ENCODE data around the gene USP12. TPM values are rescaled to one million over a fixed set of nuclear protein-coding genes. Genes with fewer than 3 reads are reported as not detected.
"Not testable (repeated sequence)": the region's sequence is repeated elsewhere in the genome, so short reads cannot be mapped to it uniquely, and the experiment has no call there.

The USP12 gene
- total RNA-seq, 2 experiments from 2014 or later, result 63.0 to 65.8 TPM

DNA sequence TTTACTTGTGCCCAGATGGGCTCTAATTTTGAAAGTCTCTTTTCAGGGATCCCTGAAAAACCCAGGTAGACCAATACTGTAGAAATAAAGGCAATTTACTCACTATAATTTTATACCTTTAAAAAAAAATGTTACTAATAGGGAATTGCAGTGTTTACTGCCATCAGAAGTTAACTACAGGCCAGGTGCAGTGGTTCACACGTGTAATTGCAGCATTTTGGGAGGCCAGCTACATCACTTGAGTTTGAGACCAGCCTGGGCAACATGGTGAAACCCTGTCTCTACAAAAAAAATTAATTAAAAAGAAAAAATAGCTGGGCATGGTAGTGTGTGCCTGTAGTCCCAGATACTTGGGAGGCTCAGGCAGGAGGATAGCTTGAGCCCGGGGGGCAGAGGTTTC, 10.2 kb downstream of the USP12 start:
- POLR2A ChIA-PET, result no interaction called here
- CTCF ChIA-PET, result interaction anchor here (0.6 to 1.0 kb wide), 2 partner anchors 8 to 179 kb away, joined by 3 read pairs; no protein-coding TSS in a partner anchor

DNA sequence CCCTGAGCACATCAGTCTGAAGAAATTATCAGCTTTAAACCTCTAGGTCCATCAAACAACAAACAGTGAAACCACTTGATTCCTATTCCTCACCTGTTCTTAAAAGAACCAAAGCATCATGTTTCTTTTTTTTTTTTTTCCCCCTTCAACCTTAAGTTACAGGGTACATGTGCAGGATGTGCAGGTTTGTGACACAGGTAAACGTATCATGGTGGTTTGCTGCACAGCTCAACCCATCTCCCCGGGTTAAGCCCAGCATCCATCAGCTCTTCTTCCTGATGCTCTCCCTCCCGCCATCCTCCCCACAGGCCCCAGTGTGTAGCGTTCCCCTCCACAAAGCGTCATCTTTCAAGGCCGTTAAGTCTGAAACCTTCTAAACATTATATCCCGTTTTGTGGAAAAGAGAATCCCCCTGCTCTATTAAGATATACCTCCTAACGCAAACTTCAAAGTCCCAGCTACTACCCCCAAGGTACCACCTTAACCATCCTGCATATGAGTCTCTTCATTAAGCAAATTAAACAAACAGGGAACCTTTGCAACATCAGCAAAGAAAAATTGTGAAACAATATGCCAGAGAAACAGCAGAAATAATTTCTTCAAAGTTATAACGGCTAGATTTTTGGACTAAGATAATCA, 10.8 kb downstream of the USP12 start:
- POLR2A ChIA-PET, result interaction anchor here (0.5 kb wide), 1 partner anchor 51 kb away, joined by 4 read pairs; no protein-coding TSS in a partner anchor
- CTCF ChIA-PET, result interaction anchor here (0.5 to 1.0 kb wide), 4 partner anchors 7 to 228 kb away, joined by 3 read pairs; no protein-coding TSS in a partner anchor

DNA sequence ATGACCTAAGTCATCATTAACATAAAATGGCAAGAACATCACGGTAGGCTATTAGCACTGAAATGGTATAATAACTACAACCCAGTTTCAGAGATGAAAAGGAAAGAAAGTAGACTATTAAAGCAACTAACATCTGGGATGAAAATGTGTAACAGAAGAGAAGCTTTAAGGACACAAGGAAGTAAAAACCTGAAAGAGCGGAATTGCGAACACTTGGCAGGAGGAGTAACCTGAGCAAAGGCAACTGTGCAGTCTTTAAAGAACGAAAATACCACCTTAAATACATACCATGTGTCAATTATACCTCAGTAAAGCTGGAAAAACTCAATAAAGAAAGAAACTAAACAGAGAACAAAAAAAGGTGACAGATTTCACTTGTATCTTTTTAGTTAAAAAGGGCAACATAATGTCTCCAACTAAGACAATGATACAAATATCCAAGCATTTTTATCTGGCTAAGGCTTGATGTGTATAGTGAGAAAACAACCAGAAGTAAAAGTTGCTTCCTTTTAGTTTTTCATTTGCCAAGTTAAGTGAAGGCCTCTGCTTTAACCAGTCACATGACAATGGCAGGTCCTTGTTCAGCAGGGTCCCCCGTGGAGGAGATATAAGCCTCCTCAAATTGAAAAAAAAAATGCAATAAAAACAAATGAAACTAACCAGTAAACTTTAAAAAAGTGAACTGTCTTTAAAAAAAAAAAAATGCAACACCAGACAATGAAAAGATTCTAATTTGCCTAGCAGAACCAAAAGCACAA, 11.6 kb downstream of the USP12 start:
- ChIA-PET POLR2A (interaction anchor here (0.5 kb wide), 1 partner anchor 50 kb away, joined by 4 read pairs; no protein-coding TSS in a partner anchor), CTCF (interaction anchor here (1.0 kb wide), 1 partner anchor 12 kb away, joined by 3 read pairs; no protein-coding TSS in a partner anchor)

DNA sequence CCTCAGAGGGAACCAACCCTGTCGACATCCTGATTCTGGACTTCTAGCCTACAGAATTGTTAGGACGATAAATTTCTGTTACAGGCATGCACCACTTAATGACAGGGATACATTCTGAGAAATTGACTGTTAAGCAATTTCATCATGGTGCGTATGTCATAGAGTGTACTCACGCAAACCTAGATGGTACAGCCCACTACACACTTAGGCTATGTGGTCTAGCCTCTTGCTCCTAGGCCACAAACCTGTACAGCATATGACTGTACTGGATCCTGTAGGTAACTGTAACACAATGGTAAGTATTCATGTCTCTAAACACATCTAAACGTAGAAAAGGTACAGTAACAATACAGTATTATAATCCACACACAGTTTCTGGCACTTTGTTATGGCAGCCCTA, 13.3 kb downstream of the USP12 start:
- POLR2A ChIA-PET, result no interaction called here
- CTCF ChIA-PET, result no interaction called here

DNA sequence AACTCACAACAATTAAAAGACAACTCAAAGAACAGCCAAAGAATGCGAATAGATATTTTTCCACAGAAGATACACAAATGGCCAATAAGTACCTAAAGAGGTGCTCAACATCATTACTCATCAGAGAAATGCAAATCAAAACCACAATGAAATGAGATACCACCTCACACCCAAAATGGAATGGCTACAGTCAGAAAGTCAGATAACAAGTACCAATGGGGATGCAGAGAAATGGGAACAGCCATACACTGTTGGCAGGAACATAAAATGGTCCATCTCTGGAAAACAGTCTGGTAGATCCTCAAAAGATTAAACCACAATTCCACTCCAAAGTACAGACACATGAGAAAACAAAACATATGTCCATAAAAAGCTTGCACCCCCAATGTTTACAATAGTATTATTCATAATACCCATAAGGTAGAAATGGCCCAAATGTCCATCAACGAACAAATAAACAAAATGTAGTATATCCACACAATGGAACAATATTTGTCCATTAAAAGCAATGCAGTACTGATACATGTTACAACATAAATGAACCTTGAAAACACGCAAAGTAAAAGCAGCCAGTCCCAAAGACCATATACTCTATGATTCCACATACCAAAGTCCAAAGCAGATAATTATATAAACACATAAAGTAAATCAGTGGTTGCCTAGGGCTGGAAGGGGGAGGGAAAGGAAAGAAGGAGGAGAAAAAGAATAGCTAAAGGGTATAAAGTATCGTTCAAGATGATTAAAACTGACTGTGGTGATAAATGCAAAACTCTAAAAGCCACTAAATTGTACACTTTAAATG, 19.6 kb downstream of the USP12 start:
- POLR2A ChIA-PET, result no interaction called here
- CTCF ChIA-PET, result interaction anchor here (0.6 to 0.7 kb wide), 3 partner anchors 98 to 153 kb away, joined by 3 to 4 read pairs (median 3); partner anchors contain the start of gene RASL11A

DNA sequence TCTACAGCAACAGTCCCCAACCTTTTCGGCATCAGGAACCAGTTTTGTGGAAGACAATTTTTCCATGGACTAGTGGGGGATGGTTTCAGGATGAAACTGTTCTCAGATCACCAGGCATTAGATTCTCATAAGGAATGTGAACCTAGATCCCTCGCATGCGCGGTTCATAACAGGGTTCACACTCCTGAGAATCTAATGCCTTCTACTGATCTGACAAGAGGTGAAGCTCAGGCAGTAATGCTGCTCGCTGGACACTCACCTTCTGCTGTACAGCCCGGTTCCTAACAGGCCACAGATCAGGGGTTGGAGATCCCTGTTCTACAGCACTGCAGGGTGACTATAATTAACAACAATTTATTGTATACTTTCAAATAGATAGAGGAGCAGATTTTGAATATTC, 21.9 kb downstream of the USP12 start:
- ChIA-PET CTCF (no interaction called here), POLR2A (no interaction called here)

DNA sequence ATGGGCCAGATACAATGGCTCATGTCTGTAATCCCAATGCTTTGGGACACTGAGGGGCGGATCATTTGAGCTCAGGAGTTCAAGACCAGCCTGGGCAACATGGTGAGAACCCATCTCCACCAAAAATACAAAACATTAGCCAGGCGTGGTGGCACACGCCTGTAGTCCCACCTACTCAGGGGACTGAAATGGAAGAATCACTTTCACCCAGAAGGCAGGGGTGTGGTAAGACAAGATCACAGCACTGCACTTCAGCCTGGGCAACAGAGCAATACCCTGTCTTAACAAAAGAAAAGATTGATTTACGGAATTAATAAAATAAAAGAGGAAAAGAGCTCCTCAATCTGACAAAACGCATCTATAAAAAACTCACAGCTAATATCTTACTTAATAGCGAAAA, 22.7 kb downstream of the USP12 start:
- CTCF ChIA-PET, result no interaction called here
- POLR2A ChIA-PET, result no interaction called here

DNA sequence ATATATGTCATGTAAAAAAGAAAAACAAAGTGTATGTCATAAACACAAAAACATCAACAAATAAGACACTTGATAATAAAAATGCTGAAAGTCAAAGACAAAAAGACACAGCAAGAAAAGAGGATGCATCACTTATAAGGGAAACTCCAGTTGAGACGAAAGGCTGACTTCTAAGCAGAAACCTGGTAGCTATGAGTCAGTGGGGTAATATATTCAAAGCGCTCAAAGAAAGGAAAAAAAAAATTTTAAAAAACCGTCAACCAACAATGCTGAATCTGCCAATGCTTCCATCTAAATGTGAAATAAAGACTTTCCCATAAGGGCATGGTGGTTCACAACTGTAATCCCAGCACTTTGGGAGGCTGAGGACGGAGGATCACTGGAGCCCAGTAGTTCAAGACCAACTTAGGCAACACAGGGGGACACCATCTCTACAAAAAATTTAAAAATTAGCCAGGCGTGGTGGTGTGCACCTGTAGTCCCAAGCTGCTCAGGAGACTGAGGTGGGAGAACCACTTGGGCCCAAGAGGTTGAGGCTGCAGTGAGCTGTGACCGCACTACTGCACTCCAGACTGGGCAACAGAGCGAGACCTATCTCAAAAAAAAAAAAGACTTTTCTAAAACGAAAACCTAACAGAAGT, 24.0 kb downstream of the USP12 start:
- CTCF ChIA-PET, result interaction anchor here (2.3 kb wide), 1 partner anchor 14 kb away, joined by 6 read pairs; no protein-coding TSS in a partner anchor
- POLR2A ChIA-PET, result interaction anchor here (0.6 to 1.3 kb wide), 3 partner anchors 15 to 151 kb away, joined by 3 to 4 read pairs (median 3); no protein-coding TSS in a partner anchor

DNA sequence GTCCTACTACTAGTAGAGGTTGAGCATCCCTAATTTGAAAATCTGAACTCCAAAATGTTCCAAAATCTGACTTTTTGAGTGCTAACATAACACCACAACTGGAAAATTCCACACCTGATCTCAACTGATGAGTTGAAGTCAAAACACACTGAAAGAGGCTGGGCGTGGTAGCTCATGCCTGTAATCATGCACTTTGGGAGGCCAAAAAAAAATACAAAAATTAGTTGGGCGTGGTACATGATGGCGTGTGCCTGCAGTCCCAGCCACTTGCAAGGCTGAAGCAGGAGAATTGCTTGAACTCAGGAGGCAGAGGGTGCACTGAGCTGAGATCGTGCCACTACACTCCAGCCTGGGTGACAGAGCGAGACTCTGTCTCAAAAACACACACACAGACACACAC, 29.9 kb downstream of the USP12 start:
- CTCF ChIA-PET, result interaction anchor here (1.1 kb wide), 1 partner anchor 16 kb away, joined by 3 read pairs; no protein-coding TSS in a partner anchor
- POLR2A ChIA-PET, result no interaction called here

DNA sequence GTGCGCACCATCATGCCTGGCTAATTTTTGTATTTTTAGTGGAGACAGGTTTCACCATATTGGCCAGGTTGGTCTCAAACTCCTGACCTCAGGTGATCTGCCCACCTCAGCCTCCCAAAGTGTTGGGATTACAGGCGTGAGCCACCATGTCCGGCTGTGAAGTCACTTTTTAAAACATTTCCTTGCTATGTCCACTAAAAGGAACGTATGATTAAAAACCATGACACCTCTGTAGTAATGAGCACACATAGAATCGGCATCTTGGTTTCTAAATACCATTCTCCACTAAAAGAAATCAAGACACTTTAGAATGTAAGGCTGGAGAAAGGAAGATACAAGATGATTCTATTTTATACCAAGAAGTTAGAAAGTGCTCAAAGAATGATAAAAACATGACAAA, 30.5 kb downstream of the USP12 start:
- POLR2A ChIA-PET, result not testable (repeated sequence)
- CTCF ChIA-PET, result interaction anchor here (1.1 kb wide), 1 partner anchor 15 kb away, joined by 3 read pairs; no protein-coding TSS in a partner anchor

DNA sequence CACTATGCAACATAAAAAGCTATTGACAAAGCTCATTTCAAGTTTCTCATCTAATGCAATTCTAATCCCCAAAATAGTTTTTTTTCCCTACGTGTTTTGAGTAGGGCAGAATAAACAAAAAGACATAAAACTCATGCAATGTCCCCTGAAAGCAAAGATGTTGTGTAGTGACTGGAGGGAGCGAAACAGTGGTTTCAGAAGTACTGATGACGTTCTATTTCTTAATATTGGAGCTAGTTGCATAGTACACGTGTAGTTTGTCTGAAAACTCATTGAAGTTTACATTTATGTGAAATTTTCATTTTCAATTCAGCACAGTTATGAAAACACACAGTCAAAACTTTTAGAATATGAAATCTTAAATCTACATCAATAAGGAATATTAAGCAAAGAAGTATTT, 31.6 kb downstream of the USP12 start:
- ChIA-PET POLR2A (interaction anchor here (0.7 kb wide), 1 partner anchor 13 kb away, joined by 5 read pairs; no protein-coding TSS in a partner anchor), CTCF (interaction anchor here (0.6 kb wide), 1 partner anchor 200 kb away, joined by 5 read pairs; no protein-coding TSS in a partner anchor)

DNA sequence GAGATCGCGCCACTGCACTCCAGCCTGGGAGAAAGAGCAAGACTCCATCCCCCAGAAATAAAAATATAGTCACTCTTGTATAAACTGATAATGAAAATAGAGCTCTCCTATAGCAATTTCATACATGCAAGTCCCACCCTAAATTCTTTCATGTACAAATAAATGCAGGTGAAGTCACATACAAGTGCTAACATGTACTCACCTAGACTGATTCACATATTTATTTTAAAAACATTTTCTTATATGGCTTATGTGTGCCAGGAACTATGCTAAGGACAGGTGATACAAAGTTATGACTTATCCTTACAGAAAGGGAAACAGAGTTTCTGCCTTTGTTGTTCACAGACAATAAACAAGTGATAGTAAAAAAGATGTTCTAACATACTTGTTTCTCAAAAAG, 32.0 kb downstream of the USP12 start:
- ChIA-PET CTCF (no interaction called here), POLR2A (no interaction called here)

DNA sequence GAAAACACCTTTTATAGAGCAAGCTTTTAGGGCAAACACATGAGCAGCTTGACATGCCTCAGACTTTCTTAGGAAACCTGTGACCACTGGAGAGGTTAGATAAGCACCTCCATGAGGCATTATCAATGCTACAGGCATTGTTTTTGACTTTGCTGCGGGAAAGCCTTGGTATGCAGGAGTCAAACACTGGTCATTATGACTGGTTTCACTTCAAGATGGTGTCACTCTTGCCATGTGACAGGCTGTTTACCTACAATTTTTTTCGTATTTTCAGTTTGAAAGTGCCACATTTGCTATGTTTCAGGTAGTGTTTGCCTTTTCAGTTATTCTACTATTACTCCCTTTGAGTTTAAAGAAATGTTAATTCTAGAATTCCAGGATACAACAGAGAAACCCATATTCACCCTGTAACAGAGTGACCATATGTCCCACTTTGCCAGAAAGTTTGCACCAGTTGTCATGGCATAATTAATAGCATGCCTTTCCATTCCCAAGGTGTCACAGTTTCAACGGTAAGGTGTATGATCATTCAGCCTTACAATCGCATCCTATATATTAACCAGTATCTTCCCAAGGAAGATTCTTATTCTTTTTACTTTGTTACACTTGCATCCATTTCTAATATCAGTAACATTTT, 33.0 kb downstream of the USP12 start:
- POLR2A ChIA-PET, result no interaction called here
- CTCF ChIA-PET, result no interaction called here

DNA sequence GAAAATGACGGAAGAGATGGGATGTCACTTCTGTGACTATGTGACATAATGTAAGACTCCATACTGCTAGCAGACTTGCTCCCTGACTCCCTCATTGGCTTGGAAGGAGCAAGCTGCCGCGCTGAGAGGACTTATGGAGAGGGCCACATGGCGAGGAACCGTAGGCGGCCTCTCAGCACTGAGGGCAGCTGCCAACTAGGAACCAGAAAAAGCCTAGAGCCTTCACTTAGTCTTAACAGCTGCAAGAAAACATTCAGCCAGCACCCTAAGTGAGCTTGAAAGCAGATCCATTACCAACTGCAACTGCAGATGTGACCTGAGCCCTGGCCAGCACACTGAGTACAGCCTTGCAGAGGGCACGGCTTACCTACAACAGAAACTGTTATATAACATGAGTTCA, 33.9 kb downstream of the USP12 start:
- POLR2A ChIA-PET, result no interaction called here
- CTCF ChIA-PET, result no interaction called here

DNA sequence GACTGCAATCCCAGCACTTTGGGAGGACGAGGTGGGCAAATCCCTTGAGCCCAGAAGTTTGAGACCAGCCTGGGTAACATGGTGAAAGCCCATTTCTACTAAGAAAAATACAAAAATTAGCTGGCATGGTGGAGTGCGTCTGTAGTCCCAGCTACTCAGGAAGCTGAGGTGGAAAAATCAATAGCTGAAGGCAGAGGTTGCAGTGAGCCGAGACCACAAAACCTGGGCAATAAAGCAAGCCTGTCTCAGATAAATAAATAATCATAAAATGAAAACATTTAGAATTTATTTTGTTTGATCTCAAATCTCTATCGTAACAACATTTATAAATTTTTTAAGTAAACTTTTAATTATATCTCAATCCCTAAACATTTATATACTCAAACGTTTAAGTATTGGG, 36.6 kb downstream of the USP12 start:
- ChIA-PET POLR2A (no interaction called here), CTCF (no interaction called here)

DNA sequence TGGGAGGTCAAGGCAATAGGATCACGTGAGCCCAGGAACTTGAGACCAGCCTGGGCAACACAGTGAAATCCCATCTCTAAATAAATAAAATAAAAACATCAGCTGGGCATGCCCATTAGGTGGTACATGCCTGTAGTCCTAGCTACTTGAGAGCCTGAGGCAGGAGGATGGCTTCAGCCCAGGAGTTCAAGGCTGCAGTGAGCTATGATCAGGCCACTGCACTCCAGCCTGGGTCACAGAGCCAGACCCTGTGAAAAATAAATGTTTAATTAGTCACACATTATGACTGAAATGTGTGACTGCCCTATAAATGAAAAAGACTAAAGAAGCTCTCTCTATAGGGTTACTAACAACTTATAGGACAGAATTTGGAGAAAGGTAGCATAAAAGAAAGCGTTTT, 37.7 kb downstream of the USP12 start:
- CTCF ChIA-PET, result interaction anchor here (1.1 to 2.0 kb wide), 2 partner anchors 13 to 149 kb away, joined by 3 to 6 read pairs; no protein-coding TSS in a partner anchor
- POLR2A ChIA-PET, result no interaction called here

DNA sequence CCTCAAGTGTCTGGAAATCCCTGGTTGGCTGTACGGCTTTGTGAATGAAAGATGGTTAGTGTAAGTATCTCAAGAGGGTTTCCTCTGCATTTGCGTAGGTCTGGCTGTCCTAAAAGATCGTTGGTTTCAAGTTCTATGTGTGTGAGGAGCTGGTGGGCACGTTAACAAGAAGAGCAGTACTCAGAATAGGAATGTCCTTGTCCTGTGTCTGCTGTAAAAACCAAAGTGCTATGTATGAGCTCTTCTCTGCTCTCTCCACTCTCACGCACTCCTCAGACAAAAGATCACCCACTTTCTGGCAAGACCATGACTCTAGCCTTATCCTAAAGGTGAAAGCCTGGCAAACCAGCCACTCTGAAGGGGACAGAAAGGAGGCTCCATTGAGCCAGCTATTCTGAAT, 39.1 kb downstream of the USP12 start:
- ChIA-PET POLR2A (interaction anchor here (1.1 to 1.9 kb wide), 4 partner anchors 15 to 127 kb away, joined by 4 to 8 read pairs (median 4); no protein-coding TSS in a partner anchor), CTCF (interaction anchor here (1.2 to 2.0 kb wide), 4 partner anchors 15 to 694 kb away, joined by 3 to 6 read pairs (median 3); no protein-coding TSS in a partner anchor)

DNA sequence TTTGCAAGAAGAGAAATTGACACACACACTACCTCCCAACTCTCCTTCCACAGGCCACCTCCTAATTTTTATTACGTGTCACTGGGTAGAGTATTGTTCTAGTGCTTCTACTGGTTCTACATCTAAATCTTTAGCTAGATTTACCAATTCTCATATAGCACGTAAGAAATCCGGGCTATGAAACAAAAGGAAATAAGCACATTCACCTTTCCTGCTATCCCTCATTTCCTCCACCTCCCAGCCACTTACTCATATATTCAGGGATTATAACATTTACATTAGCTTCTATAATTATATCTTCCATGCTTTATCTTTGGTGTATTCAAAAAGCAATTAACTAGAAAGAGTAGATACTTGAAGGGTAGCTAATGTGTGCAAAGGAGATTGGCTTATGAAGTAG, 39.7 kb downstream of the USP12 start:
- POLR2A ChIA-PET, result interaction anchor here (0.7 to 1.9 kb wide), 7 partner anchors 15 to 127 kb away, joined by 3 to 10 read pairs (median 4); no protein-coding TSS in a partner anchor
- CTCF ChIA-PET, result interaction anchor here (1.0 to 1.6 kb wide), 3 partner anchors 119 to 695 kb away, joined by 3 read pairs; partner anchors contain the start of gene RASL11A
